Stomach smooth muscle (tissue), 2 donors: ENCODE results near the gene RPL32.
"Not testable (repeated sequence)": the region's sequence is repeated elsewhere in the genome, so short reads cannot be mapped to it uniquely, and the experiment has no call there.

ENCODE experiments used
- H3K27ac ChIP-seq: one replicate; pipeline ENCODE4 v1.7.0; 2013; ENCODE audit warnings: mild to moderate bottlenecking, low read length, inconsistent platforms
- H3K27me3 ChIP-seq, 2 donors: one replicate each; pipeline ENCODE4 v1.7.0; 2013; ENCODE audit warnings: low read length in 2 of 2; ENCODE audit not compliant: insufficient read depth in 2 of 2, control insufficient read depth in 1 of 2
- H3K36me3 ChIP-seq, 2 donors: one replicate each; pipeline ENCODE4 v1.7.0; 2013; ENCODE audit warnings: low read length in 2 of 2; ENCODE audit not compliant: control insufficient read depth in 2 of 2, insufficient read depth in 2 of 2
- H3K4me1 ChIP-seq: one replicate; pipeline ENCODE4 v1.7.0; 2013; ENCODE audit warnings: low read length; ENCODE audit not compliant: control insufficient read depth, insufficient read depth
- H3K4me3 ChIP-seq, 2 donors: one replicate each; pipeline ENCODE4 v1.7.0; 2013; ENCODE audit warnings: low read length in 2 of 2
- H3K9ac ChIP-seq, 2 donors: one replicate each; pipeline ENCODE4 v1.7.0; 2013; ENCODE audit warnings: low read length in 2 of 2, mild to moderate bottlenecking in 1 of 2
- H3K9me3 ChIP-seq, 2 donors: one replicate each; pipeline ENCODE4 v1.7.0; 2013; ENCODE audit warnings: low read length in 2 of 2; ENCODE audit not compliant: control insufficient read depth in 2 of 2
- donor health status: healthy.
- donor health status: Pancreatic carcinoma.

RPL32 gene

GRCh38 chr3:12791430-12791829 is 49.9 kb downstream of the RPL32 start:
- no peaks in the 10 kb centered on the region for H3K27me3 ChIP-seq
- H3K27ac ChIP-seq = no peak overlapping the region
- H3K4me1 ChIP-seq = peaks cover 5% of the 10 kb centered on the region
- H3K9ac ChIP-seq = no peak overlapping the region
- H3K4me3 ChIP-seq = no peak overlapping the region
- no peaks in the 10 kb centered on the region for H3K36me3 ChIP-seq
- no peaks in the 10 kb centered on the region for H3K9me3 ChIP-seq

- H3K27ac ChIP-seq, H3K9ac ChIP-seq, H3K36me3 ChIP-seq, H3K4me3 ChIP-seq, H3K27me3 ChIP-seq, H3K4me1 ChIP-seq, H3K9me3 ChIP-seq: not testable (repeated sequence)
Measured at GRCh38 chr3:12787967-12788690, 53.2 kb downstream of the RPL32 start.

GRCh38 chr3:12787346-12787745 is 54.0 kb downstream of the RPL32 start:
- not testable (repeated sequence) for H3K4me3 ChIP-seq, H3K9ac ChIP-seq, H3K9me3 ChIP-seq, H3K27me3 ChIP-seq, H3K36me3 ChIP-seq, H3K27ac ChIP-seq, H3K4me1 ChIP-seq

GRCh38 chr3:12785096-12785495 is 56.3 kb downstream of the RPL32 start:
- Histone ChIP-seq H3K27ac (no peak overlapping the region), H3K36me3 (no peaks in the 10 kb centered on the region), H3K27me3 (no peaks in the 10 kb centered on the region), H3K4me3 (no peak overlapping the region), H3K9me3 (no peaks in the 10 kb centered on the region), H3K9ac (no peak overlapping the region), H3K4me1 (no peaks in the 10 kb centered on the region)
